LNCaP clone FGC (cell line): ENCODE measurements around the gene VWA5A.

Experiments used
- DNase-seq: peaks from one replicate; pipeline ENCODE4 v3.0.0-alpha.2; 2011; ENCODE audit warnings: low read depth
- H3K4me3 ChIP-seq: 2 replicates; pipeline ENCODE4 v1.5.1; 2011; ENCODE audit warnings: mild to moderate bottlenecking, low read depth, low read length, control low read depth
- CTCF ChIP-seq: IDR thresholded peaks from 2 replicates; pipeline ENCODE4 v1.5.1; 2012; ENCODE audit warnings: mild to moderate bottlenecking; ENCODE audit not compliant: control insufficient read depth, insufficient read depth; ENCODE audit errors: extremely low read depth

VWA5A gene

GRCh38 chr11:124093330-124093729 lies 21.9 kb upstream of the VWA5A start:
- no peak for TF ChIP-seq CTCF
- DNase-seq, result no peak

GRCh38 chr11:124094731-124095130 lies 20.5 kb upstream of the VWA5A start:
- no peak for TF ChIP-seq CTCF
- no peak overlapping the region for H3K4me3 ChIP-seq
- DNase-seq, result no peak

More at GRCh38 chr11:124093330-124093729, 21.9 kb upstream of the VWA5A start:
- no peak overlapping the region for H3K4me3 ChIP-seq

- TF ChIP-seq CTCF, result no peak
- no peak overlapping the region for H3K4me3 ChIP-seq
- no peak for DNase-seq
These were observed 18.9 kb upstream of the VWA5A start for GRCh38 chr11:124096364-124096763.

- no peak overlapping the region for H3K4me3 ChIP-seq
- DNase-seq, result no peak
- no peak for TF ChIP-seq CTCF
These were observed 17.1 kb upstream of the VWA5A start for GRCh38 chr11:124098141-124098540.

GRCh38 chr11:124101737-124102136 lies 13.5 kb upstream of the VWA5A start:
- DNase-seq, result no peak
- TF ChIP-seq CTCF, result no peak
- no peak overlapping the region for H3K4me3 ChIP-seq

- peak; percentile 52 for TF ChIP-seq CTCF
- H3K4me3 ChIP-seq, result no peak overlapping the region
- DNase-seq, result no peak
These were observed 7.1 kb upstream of the VWA5A start for GRCh38 chr11:124108156-124108555.

- no peak overlapping the region for H3K4me3 ChIP-seq
- no peak for DNase-seq
- TF ChIP-seq CTCF, result no peak
These were observed 5.9 kb upstream of the VWA5A start for GRCh38 chr11:124109377-124109776.
